RPMI7951 (cell line): ENCODE measurements around the gene LENEP. TPM values are rescaled to one million over a fixed set of nuclear protein-coding genes. Genes with fewer than 3 reads are reported as not detected.

Experiments used
- DNase-seq: peaks from one replicate; pipeline ENCODE4 v3.0.0-alpha.2; 2012; ENCODE audit warnings: low read depth
- total RNA-seq: library from RNA; depleted of rRNA; stranded (reverse); fragments of >200 nt; shearing (Covaris generic); gene quantifications from 2 replicates; pipeline ENCODE4 v1.2.3, GENCODE V29; 2014

LENEP gene
- total RNA-seq, 1 experiment from 2014 or later, result not detected

DNA sequence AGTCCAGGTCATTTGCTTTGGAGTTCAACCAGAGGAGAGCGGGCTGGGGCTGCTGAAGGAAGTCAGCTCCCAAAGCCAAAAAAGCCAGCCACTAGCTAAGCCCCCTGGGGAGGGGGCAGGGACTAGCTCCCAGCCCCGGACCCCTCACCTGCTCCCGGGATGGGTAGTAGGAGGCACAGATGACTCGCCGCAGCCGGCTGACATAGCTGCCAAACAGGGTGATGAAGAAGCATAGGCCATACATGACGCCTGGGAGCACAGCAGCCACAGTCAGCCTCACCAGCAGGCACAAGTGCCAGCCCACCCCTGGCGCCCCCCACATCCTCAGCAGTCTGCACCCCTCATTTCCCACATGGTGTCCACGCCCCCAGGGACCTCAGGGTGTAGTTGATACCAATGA, 32.8 kb downstream of the LENEP start:
- no peak for DNase-seq

DNA sequence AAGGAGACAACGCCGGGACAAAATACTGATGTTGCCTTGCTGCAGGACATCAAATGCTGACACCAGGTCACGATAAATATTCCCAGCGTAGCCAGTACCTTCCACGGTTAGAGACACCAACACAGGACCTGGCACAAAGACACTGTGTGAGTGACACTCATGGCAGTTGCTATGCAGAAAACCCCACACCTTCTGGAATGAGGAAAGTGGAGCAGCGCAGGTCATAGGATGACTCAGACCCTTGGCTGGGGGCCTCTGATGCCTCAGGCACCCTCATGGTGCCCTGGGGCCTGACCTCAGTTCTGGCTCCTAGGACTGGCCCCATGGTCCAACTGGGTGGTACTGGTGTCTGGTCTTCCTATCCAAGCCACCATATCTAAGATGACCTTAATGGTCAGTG, 33.2 kb downstream of the LENEP start:
- DNase-seq, result peak; percentile 39

DNA sequence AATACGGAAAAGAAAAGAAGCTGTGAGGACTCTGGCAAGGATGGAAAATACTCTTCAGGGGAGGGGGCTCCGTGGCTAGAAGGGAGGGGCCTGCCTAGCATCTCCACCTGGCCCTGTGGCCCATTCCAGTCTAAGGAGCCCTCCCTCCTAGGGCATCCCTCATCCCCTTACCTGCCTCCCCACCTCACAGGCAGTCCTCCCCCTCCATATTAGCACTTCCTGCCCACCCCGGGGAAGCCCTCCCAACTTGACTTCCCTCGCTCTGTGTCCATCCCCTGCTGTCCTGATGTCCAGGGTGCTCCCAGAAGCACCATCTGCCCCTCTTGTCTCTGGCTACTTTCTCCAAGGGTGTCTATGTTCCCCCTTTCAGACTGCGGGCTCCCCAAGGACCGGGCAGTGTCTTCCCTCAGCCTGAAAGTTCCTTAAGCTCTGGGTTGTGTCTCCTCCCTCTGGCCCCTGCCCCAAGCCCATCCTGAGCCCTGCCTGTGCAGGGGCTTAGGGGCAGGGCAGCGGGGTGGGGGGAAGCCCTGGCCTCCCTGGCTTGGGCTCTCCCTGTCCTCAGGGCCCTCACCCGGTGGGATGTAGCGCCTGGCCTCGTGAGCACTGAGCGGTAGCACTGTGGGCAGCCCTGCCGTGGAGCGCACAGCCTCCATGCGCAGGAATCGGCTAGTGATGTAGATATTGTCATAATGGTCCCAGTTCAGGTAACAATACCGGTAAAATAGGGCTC, 36.3 kb downstream of the LENEP start:
- no peak for DNase-seq

DNA sequence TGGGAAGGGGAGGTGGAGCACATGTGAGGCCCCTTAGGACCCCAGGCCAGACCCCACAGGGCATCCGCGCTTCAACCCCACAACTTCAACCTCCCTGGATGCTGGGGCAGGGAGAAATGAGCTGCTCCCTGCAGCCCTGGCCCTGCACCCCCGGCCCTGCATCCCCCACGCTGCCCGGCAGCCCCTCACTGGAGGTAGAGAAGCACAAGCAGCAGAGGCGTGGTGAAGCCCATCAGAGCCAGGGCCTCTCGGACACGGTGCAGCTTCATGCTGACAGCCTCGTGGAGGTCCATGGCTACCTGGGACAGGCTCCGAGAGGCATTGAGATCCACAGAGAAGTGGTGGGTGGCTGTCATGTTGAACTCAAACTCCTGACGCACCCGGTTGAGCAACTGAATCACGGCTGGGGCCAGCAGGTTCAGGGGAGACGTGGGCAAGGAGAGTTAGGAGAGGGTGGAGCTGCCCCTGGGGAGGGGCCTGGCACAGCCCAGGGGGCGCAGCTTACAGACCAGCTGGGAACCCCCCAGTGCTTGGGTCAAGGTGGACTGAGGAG, 36.9 kb downstream of the LENEP start:
- DNase-seq, result no peak

DNA sequence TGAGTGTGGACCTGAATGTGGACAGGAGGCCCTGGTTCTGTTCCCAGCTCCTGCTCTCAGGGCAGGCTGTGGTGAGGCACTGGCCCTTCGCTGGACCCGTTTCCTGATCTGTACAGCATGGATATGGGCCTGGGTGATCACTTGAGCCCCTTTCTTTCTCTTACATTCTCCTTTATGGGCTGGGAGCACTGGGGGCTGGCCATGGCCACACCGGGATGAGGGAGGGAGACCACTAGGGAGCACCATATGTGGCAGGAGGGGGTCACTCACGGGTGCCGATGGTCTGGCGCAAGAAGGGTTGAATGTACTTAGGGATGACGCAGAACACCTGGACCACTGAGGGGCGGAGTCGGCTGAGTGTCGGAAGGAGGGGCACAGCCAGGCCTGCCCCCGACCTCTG, 37.5 kb downstream of the LENEP start:
- DNase-seq, result no peak

DNA sequence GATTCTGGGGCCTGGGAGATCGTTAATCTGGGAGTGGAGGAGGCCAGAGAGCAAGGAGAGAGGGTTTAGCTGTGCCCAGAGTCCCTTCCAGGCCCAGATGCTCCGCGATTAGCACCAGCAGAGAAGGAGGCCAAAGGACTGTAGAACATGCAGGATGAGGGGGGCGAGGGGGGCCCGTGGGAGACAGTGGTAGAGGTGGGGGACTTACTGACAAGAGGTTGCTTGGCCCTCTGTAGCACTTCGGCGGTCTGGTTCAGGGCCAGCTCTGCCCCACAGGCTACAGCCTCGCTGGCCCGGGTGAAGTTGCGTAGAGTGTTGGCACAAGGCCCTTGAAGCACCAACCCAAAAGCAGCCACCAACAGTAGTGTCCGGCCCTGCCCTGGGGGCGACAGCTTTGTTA, 39.5 kb downstream of the LENEP start:
- DNase-seq, result no peak

DNA sequence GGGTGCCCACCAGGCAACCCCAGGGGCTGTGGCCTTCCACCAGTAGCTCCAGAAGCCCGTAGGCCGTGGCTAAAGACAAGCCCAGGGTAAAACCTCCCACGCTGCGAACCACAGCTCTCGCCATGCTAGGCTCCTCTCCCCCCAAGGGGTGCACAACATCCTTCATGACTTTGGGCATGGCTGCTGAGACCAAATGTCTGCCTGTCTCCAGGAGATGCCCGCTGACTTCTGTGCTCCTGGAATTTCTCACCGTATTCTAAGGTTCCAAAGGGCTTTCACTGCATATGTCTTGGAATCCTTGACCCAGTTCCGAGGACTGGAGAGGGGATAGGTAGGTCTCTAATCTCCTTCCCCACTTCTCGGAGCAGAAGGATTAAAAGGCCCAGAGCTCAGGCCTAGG, 40.1 kb downstream of the LENEP start, which contains the start of the genes DCST1 and DCST2:
Gene DCST1 (plus strand): TSS at position 301 of the 400 bp plus-strand sequence. CDS start 213 bp downstream, outside the sequence.
Gene DCST2 (minus strand): TSS at position 258 of the 400 bp plus-strand sequence. CDS start 80 bp downstream, at position 178.
- DNase-seq, result no peak

DNA sequence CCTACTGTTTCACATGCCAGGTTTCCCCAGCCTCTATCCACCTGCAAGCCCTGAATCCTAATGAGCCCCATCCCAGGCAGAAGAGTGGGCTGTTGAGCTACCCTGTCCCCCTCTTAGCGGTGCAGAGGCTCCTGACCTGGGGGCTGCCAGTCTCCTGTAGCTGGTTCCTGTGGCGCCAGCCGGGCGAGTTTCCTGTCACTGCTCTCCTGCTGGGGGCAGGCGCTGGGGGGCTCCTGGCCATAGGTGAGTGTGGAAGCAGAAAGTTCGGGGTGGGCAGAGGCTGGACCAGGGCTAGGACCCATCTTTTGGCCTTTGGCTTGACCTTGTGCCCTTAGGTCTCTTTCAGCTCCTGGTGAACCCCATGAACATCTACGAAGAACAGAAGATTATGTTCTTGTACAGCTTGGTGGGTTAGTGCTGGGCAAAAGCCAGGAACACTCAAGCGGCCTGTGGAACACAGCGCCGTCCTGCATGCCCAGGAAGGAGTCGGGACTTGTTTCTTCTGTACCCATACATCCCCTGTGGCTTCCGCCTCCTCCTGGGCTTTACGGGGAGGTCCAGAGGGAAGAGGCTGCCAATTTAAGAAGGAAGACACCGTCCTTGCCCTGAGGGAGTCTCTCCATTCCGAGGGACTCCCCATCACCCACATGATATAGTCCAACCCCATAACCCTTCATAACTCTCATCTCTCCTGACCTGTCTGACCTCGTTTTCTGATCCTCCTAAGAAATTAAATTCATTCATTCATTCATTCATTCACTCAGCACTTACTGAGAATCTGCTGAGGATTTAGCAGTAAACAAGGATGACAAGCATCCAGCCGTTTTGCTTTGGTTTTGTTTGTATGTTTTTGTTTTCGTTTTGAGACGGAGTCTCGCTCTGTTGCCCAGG, 41.2 kb downstream of the LENEP start:
- DNase-seq, result no peak

DNA sequence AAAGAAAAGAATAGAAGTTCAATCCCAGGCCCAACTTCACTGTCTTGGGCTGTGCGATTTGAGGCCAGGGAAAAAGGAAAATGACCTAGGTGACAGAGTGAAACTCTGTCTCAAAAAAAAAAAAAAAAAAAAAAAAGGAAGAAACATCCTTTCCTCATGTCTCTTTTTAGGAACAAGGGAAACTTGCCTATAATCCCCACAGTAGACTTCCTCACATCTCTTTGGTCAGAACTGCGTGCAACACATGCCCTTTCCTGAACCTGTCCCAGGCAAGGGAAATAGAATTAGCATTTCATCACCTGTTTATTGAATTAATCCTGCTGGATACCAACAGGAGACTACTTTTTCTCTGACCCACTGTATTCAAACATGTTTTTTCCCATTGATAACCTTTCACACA, 42.5 kb downstream of the LENEP start:
- DNase-seq, result no peak

DNA sequence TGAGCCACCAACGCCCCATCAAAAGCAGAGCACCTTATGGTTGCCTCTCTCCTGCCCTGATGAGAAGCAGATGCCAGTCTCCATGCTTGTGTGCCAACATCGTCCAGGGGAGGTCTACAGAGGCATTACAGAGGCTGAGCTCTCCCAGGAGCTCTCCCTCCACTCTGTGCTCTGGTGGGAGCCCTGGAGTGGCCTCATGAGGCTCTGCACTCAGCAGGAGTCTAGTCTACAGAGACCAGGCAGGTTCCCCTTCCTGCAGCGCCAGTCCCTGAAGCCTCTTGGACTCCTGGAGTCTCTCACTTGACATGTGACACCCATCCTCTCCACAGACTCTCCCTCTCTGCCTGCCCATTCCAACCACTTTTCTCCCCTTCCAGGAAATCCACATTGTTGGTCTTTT, 43.7 kb downstream of the LENEP start:
- no peak for DNase-seq

DNA sequence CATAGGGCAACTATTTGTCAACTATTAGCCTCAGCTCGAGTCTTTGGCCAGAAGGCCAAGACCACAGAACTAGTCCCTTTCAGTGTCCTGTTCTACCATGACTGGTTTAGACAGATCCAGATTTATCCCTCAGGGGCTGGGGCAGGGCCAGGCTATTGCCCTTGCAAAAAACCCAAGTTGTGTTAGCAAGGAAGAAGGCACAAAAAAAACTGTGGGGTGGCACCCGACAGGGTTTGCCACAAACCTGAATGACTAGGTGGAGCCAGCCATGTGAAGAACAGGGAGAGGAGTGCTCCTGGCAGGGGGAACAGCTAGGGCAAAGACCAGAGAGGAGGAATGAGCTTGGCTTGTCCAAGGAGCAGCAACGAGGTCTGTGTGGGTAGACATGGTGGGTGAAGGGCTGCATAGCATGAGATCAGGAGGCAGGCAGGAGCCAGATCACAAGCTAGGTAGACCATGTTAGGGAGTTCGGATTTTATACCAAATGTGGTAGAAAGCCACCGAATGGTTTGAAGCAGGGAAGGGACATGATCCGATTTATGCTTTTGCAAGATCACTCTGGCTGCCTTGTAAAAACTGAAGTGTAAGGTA, 44.6 kb downstream of the LENEP start:
- DNase-seq, result no peak

DNA sequence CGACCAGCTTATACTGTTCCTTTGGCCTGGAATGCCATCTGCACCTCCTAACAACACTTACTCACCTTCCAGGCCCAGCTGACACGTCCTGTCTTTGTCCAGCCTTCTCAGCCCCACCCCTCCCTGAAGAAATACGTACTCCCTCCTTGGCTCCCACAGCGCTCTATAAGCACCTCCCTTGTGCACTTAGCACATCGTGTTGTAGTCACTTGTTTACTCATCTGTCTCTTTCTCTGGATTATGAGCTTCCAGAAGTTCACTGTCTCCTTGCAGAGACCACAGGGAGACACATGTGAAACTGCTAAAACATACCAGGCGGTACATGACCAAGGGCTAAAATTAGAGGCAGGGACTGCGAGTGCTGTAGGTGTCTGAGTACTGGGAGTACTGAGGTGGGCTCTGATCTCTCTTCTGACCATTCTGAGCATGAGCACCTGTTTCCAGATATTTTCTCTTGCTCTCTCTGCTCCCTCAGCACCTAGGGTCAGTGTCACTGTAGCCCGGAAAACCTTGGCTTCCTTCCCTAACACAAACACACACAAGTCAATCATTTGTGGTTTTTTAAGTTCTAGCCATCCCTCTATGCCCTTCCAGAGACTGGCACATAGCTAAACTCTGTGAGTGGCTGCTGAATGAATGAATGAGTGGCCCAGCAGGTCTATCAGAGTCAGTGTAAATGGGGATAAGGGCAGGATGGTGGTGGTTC, 45.4 kb downstream of the LENEP start:
- no peak for DNase-seq

DNA sequence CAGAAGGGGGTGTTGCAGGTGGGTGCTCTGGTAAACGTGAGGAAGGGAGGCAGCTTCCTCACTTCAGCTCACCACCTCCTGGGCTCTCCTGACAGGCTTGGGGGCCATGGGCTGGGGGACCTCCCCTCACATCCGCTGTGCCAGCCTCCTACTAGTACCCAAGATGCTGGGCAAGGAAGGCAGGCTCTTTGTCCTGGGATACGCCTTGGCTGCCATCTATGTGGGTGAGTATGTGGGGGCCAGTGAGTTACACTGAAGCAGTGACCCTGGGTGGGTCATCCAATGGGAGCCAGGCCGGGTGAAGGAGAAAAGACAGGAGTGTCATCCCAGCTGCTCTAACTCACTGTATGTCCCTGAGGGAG, 45.9 kb downstream of the LENEP start:
- DNase-seq, result no peak

DNA sequence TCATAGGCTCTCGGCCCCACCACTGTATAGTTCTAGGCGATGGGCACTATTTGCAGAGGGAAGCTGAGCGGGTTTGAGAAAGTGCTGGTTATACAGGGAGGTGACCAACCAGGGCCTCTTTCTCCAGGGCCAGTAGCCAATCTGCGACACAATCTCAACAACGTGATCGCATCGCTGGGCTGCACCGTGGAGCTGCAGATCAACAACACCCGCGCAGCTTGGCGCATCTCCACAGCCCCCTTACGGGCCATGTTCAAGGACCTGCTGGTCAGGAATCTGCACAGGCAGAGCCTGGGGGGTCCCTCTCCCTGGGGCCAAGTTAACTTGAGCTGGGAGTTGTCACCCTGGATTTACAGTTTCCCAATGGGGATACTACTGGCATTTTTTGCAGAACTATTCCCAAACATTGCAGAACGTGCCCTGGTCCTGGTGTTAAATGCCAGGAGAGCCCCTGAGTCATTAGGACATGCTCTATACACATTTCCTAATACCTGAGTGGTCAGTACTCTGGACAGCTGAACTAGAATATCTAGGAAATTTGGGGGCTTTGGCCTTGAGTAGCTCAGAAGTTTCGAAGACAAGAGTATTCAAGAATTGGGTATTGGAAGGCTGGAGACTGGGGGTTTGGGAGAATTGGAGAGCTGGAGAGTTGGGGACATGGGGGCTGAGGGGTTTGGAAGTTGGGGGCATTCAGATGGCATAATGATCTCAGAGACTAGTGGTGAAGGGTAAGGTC, 47.1 kb downstream of the LENEP start:
- DNase-seq, result no peak

DNA sequence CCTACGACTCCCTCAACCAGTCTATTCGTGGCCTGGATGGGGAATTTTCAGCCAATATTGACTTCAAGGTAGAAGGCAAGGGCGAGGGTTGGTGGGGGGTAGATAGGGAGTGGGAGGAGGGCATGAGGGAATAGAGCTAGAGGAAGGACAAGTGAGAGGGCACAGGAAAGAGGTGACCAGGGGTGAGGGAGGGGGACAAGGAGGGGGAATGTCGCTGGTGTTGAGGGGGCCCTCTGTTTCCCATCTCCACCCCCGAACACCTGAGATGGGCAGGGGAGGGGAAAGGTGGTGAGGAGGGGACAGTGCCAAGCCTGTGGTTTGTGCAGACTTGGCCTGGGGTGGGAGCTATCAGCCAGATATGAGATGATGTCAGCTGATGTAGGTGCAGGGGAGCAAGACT, 49.4 kb downstream of the LENEP start:
- DNase-seq, result no peak

DNA sequence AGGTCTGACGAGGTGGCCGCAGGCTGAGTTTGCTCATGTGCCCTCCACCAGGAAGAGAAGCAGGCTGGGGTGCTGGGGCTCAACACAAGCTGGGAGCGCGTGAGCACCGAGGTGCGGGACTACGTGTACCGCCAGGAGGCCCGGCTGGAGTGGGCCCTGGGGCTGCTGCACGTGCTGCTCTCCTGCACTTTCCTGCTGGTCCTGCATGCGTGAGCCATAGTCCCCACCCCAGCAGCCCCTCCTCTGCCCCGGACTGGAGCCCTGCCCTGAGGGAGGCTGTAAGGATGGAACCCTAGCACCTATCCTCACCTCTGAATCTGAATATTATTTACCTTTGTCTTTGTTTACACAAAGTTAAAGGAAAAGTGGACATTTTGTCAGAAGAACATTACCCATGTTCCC, 49.9 kb downstream of the LENEP start:
- DNase-seq, result no peak

DNA sequence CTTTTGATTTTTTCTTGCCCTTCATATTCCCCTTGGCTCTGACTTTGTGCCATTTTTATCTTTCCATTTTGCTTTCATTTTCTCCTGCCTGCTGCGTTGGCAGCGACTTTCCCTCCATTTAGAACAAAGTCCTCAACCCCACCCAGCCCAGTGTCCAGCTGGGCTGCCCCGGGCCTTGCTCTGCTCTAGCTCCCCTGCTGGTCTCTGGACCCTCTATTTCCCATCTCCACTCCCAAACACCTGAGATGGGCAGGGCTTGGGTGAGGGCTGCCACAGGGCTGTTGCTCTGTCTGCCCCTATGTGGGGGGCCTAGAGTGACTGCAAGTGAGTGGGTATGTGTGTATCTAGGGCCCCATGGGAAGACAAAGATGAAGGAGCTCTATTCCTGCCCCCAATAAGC, 50.4 kb downstream of the LENEP start:
- no peak for DNase-seq
